GM23338 (cell line): ENCODE results near the gene DPF3. TPM values are rescaled to one million over a fixed set of nuclear protein-coding genes. Genes with fewer than 3 reads are reported as not detected.

Experiments used
- ATAC-seq: fragments of 200-7000 bp; cut with Tn5 transposase; 3 replicates; pipeline ENCODE4 v1.9.1; 2020
- DNase-seq: peaks from one replicate; pipeline ENCODE4 v3.0.0-alpha.2; 2015; ENCODE audit warnings: low spot score
- H2AFZ ChIP-seq: fragments of 200-600 bp; sonication (generic); 2 replicates; pipeline ENCODE4 v1.8.0; 2016; ENCODE audit warnings: antibody characterized with exemption, mild to moderate bottlenecking, moderate library complexity
- H3F3A ChIP-seq: fragments of 200-600 bp; sonication (generic); replicated peaks from 2 replicates; pipeline ENCODE4 v1.8.0; 2017; ENCODE audit warnings: antibody characterized with exemption, mixed run types, low read depth
- H3K27ac ChIP-seq: fragments of 200-600 bp; sonication (generic); 2 replicates; pipeline ENCODE4 v1.6.1; 2016; ENCODE audit warnings: low read depth
- H3K27me3 ChIP-seq: fragments of 200-600 bp; sonication (generic); 2 replicates; pipeline ENCODE4 v1.8.0; 2016; ENCODE audit warnings: mild to moderate bottlenecking, mixed run types, moderate library complexity; ENCODE audit not compliant: insufficient read depth
- H3K36me3 ChIP-seq: fragments of 200-600 bp; sonication (generic); 2 replicates; pipeline ENCODE4 v1.8.0; 2016; ENCODE audit warnings: mild to moderate bottlenecking; ENCODE audit not compliant: insufficient read depth
- H3K4me1 ChIP-seq: fragments of 200-600 bp; sonication (generic); 2 replicates; pipeline ENCODE4 v1.8.0; 2016; ENCODE audit warnings: mild to moderate bottlenecking, moderate library complexity; ENCODE audit not compliant: insufficient read depth
- H3K4me2 ChIP-seq: fragments of 200-600 bp; sonication (generic); 2 replicates; pipeline ENCODE4 v1.7.1; 2017; ENCODE audit warnings: mixed run types
- H3K4me3 ChIP-seq: fragments of 200-600 bp; sonication (generic); 2 replicates; pipeline ENCODE4 v1.6.1; 2016; ENCODE audit warnings: mixed run types
- H3K79me2 ChIP-seq: fragments of 200-600 bp; sonication (generic); replicated peaks from 2 replicates; pipeline ENCODE4 v1.8.0; 2017; ENCODE audit warnings: mild to moderate bottlenecking; ENCODE audit not compliant: insufficient read depth
- H3K9me2 ChIP-seq: fragments of 200-600 bp; sonication (generic); 2 replicates; pipeline ENCODE4 v1.8.0; 2017; ENCODE audit not compliant: insufficient read depth
- H4K20me1 ChIP-seq: fragments of 200-600 bp; sonication (generic); replicated peaks from 2 replicates; pipeline ENCODE4 v1.8.0; 2017; ENCODE audit warnings: mild to moderate bottlenecking; ENCODE audit not compliant: insufficient read depth
- H3K27ac Mint-ChIP-seq: 2 replicates; pipeline ENCODE4 v1.8.0; 2020; ENCODE audit warnings: inconsistent platforms, mild to moderate bottlenecking, moderate library complexity, mixed read lengths
- H3K27me3 Mint-ChIP-seq: 3 replicates; pipeline ENCODE4 v1.8.0; 2022; ENCODE audit warnings: low read depth, mild to moderate bottlenecking, moderate library complexity, mixed read lengths, inconsistent platforms; ENCODE audit not compliant: insufficient read depth, poor library complexity
- H3K36me3 Mint-ChIP-seq: 3 replicates; pipeline ENCODE4 v1.8.0; 2021; ENCODE audit warnings: low read depth, mild to moderate bottlenecking, inconsistent platforms, moderate library complexity, mixed read lengths
- H3K4me1 Mint-ChIP-seq: 3 replicates; pipeline ENCODE4 v1.8.0; 2020; ENCODE audit warnings: mild to moderate bottlenecking, inconsistent platforms, mixed read lengths
- H3K4me3 Mint-ChIP-seq: 3 replicates; pipeline ENCODE4 v1.8.0; 2021; ENCODE audit warnings: moderate library complexity, mild to moderate bottlenecking, inconsistent platforms, mixed read lengths
- H3K9me3 Mint-ChIP-seq: 3 replicates; pipeline ENCODE4 v1.8.0; 2020; ENCODE audit warnings: moderate library complexity, mild to moderate bottlenecking, inconsistent platforms, mixed read lengths
- CREB1 ChIP-seq: fragments of 250-450 bp; sonication (Bioruptor Pico); IDR thresholded peaks from 2 replicates; pipeline ENCODE4 v1.5.0; 2020; ENCODE audit warnings: low read depth, mild to moderate bottlenecking, moderate library complexity
- CTCF ChIP-seq, 2 experiments: fragments of 200-600 bp in 1 of 2; sonication (generic) in 1 of 2; conservative IDR thresholded peaks; 2 replicates each; pipeline versions ENCODE4 v1.5.1 to v1.6.1; 2016 to 2017; ENCODE audit warnings: antibody characterized with exemption in 2 of 2, low read depth in 2 of 2, mild to moderate bottlenecking in 2 of 2, moderate library complexity in 1 of 2
- EZH2 ChIP-seq: fragments of 200-600 bp; sonication (generic); IDR thresholded peaks from one replicate; pipeline ENCODE4 v1.8.0; 2017; ENCODE audit warnings: antibody characterized with exemption, mild to moderate bottlenecking, low read depth; ENCODE audit not compliant: unreplicated experiment
- JUNB ChIP-seq: IDR thresholded peaks from one replicate; pipeline ENCODE4 v1.6.1; 2016; ENCODE audit warnings: antibody characterized with exemption; ENCODE audit not compliant: unreplicated experiment
- NANOG ChIP-seq: IDR thresholded peaks from 2 replicates; pipeline ENCODE4 v1.6.1; 2016; ENCODE audit warnings: antibody characterized with exemption, borderline replicate concordance
- POLR2AphosphoS5 ChIP-seq: IDR thresholded peaks from 2 replicates; pipeline ENCODE4 v1.6.1; 2016; ENCODE audit warnings: antibody characterized with exemption, low read depth
- ZNF114 ChIP-seq: fragments of 250-450 bp; sonication (Bioruptor Pico); IDR thresholded peaks from 2 replicates; pipeline ENCODE4 v1.5.0; 2020; ENCODE audit warnings: mild to moderate bottlenecking, moderate library complexity
- ZNF331 ChIP-seq: fragments of 250-450 bp; sonication (Bioruptor Pico); IDR thresholded peaks from 2 replicates; pipeline ENCODE4 v1.5.0; 2020; ENCODE audit warnings: low read depth, mild to moderate bottlenecking, moderate library complexity
- ZNF462 ChIP-seq: fragments of 250-450 bp; sonication (Bioruptor Pico); IDR thresholded peaks from 2 replicates; pipeline ENCODE4 v1.5.0; 2020; ENCODE audit warnings: mild to moderate bottlenecking, moderate library complexity
- polyA plus RNA-seq: library from polyadenylated mRNA; unstranded; fragments of >200 nt; fragmentation: Nextera tagmentation; extraction: Ambion mirVana; gene quantifications from 2 replicates; pipeline ENCODE4 v1.2.1, GENCODE V29; 2016
- total RNA-seq: library from RNA; depleted of rRNA; stranded (reverse); fragments of >200 nt; shearing (Covaris generic); gene quantifications from 2 replicates; pipeline ENCODE4 v1.2.3, GENCODE V29; 2014
- TF ChIP-seq, protein P1 (sequence below): IDR thresholded peaks from 2 replicates; pipeline ENCODE4 v1.6.1; 2016; ENCODE audit warnings: antibody characterized with exemption

The DPF3 gene
- total and polyA plus RNA-seq, 2 experiments from 2014 or later: 0.18 to 1.0 TPM

DNA sequence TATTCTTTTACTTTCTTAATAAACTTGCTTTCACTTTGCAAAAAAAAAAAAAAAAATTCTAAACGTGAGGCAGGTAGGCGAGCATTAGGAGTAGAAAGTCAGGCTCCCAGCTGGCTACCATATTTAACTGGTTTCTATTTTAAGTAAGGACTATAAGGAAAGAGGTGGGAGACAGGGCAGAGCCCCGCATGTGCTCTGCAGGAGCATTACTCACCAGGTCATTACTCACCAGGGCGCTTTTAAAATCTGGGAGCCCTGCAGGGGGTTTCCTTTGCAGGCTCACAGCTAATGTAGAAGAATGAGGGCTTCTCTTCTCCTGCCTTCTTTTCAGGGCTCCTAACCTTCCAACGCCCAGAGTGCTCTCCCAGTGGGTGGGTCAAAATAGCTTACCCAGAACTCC, 14.0 kb upstream of the DPF3 start:
- Histone ChIP-seq H3F3A (no peaks in the 10 kb centered on the region), H3K4me1 (peaks cover 15% of the 10 kb centered on the region), H4K20me1 (no peaks in the 10 kb centered on the region), H3K27ac (no peak overlapping the region), H3K36me3 (no peaks in the 10 kb centered on the region), H3K27me3 (no peaks in the 10 kb centered on the region), H3K9me2 (no peaks in the 10 kb centered on the region), H3K4me2 (peak overlapping the region; percentile 46), H3K4me3 (peak overlapping the region; percentile 15; the same call in 1 of the 2 replicates), H2AFZ (no peak overlapping the region), H3K79me2 (no peaks in the 10 kb centered on the region)
- H3K27ac Mint-ChIP-seq: no peak overlapping the region
- no peak overlapping the region for H3K4me3 Mint-ChIP-seq
- no peaks in the 10 kb centered on the region for H3K9me3 Mint-ChIP-seq
- ATAC-seq: peak; percentile 74
- H3K36me3 Mint-ChIP-seq: no peaks in the 10 kb centered on the region
- 0 out of 2 replicates have a peak, but pooled peaks have one; percentile 38 for TF ChIP-seq ZNF462
- no peak for TF ChIP-seq JUNB
- TF ChIP-seq NANOG: no peak
- TF ChIP-seq EZH2: no peak
- TF ChIP-seq CREB1 (CRISPR knock-in tag): no peak
- peaks cover 5% of the 10 kb centered on the region for H3K27me3 Mint-ChIP-seq
- no peak for DNase-seq
- peaks cover 22% of the 10 kb centered on the region; the same call in 2 of the 3 replicates for H3K4me1 Mint-ChIP-seq

DNA sequence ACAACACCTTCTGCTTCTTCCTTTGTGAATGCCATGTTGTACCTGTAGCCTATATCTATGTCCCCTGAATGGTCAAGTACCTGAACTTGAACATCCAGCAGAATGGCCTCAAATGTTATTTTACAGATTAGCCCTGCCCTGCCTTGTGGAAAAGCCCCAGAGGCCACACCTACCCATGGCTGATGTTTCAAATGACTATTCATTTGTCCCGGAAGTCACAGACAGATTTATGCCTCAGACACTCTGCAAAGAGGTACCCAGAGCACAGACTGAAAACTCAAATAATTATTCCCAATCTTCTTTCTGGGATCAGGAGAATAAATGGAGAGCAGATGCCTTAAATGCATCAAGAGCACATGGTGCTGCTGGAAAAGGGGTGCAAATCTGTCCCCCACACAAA, 13.0 kb upstream of the DPF3 start:
- Mint-ChIP-seq H3K4me3 (no peak overlapping the region), H3K4me1 (peaks cover 22% of the 10 kb centered on the region; the same call in 2 of the 3 replicates), H3K36me3 (no peaks in the 10 kb centered on the region), H3K27me3 (peaks cover 3% of the 10 kb centered on the region), H3K9me3 (no peaks in the 10 kb centered on the region), H3K27ac (no peak overlapping the region)
- DNase-seq (no peak), ATAC-seq (no peak)
- Histone ChIP-seq H2AFZ (peak overlapping the region; percentile 30; the same call in 1 of the 2 replicates), H3K9me2 (no peaks in the 10 kb centered on the region), H3F3A (no peaks in the 10 kb centered on the region), H3K27me3 (no peaks in the 10 kb centered on the region), H4K20me1 (no peaks in the 10 kb centered on the region), H3K79me2 (no peaks in the 10 kb centered on the region), H3K4me3 (no peak overlapping the region), H3K36me3 (no peaks in the 10 kb centered on the region), H3K4me2 (no peak overlapping the region), H3K4me1 (peaks cover 15% of the 10 kb centered on the region), H3K27ac (no peak overlapping the region)
- TF ChIP-seq CTCF (conservative IDR thresholded peaks at IDR 0.05; ENCODE audit: low read depth in 2 of 2) (no peak), EZH2 (no peak), ZNF331 (CRISPR knock-in tag) (no peak), NANOG (no peak), ZNF114 (CRISPR knock-in tag) (no peak), POLR2AphosphoS5 (no peak)
- TF ChIP-seq, protein P1, sequence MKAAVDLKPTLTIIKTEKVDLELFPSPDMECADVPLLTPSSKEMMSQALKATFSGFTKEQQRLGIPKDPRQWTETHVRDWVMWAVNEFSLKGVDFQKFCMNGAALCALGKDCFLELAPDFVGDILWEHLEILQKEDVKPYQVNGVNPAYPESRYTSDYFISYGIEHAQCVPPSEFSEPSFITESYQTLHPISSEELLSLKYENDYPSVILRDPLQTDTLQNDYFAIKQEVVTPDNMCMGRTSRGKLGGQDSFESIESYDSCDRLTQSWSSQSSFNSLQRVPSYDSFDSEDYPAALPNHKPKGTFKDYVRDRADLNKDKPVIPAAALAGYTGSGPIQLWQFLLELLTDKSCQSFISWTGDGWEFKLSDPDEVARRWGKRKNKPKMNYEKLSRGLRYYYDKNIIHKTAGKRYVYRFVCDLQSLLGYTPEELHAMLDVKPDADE: no peak
